Measurements from ENCODE around the gene LRRIQ1. TPM values are rescaled to one million over a fixed set of nuclear protein-coding genes. Genes with fewer than 3 reads are reported as not detected.

The LRRIQ1 gene
- total and polyA plus RNA-seq, 2 of the 4 experiments (the other 2 are of a cell fraction) = under 0.01 to 0.05 TPM

GRCh38 chr12:85275374-85275773 lies 239.2 kb downstream of the LRRIQ1 start:
- ATAC-seq (ENCODE audit: low read depth) = no peak
- H4K8ac ChIP-seq (ENCODE audit: low read depth in 2 of 2, low read length in 2 of 2) = no peak overlapping the region
- in situ Hi-C loops (cut with MboI; ENCODE audit: low sequenced_read_pairs) (no loop called here), dilution Hi-C loops (cut with HindIII; ENCODE audit: low sequenced_read_pairs, unreplicated experiment) (no loop called here), intact Hi-C loops (cut with micrococcal nuclease) (no loop called here)
- no CpG with 5 or more reads among the region's 2 CpGs for WGBS, 2 experiments (ENCODE audit: extremely low coverage in 2 of 2, insufficient read length in 1 of 2)
- peaks cover 13% of the 10 kb centered on the region for H3K9me3 ChIP-seq (ENCODE audit: control insufficient read depth, insufficient read depth, low read length)
- H2BK15ac ChIP-seq (ENCODE audit: low read depth, low read length) = no peak overlapping the region
- DNase-seq = no peak
- no peak overlapping the region for H3K4ac ChIP-seq (ENCODE audit: low read depth, low read length)
- H2AK9ac ChIP-seq (replicated peaks; ENCODE audit: low read depth, low read length, poor library complexity) = no peak overlapping the region
- H2AK5ac ChIP-seq (ENCODE audit: low read depth, low read length) = no peak overlapping the region
- TF ChIP-seq MXI1 (IDR thresholded peaks at IDR 0.05; ENCODE audit: borderline replicate concordance, low read depth, low read length) = no peak
- TF ChIP-seq ELK1 (IDR thresholded peaks at IDR 0.05; ENCODE audit: borderline replicate concordance, low read depth, low read length) = no peak
- no peak for TF ChIP-seq MAFK (IDR thresholded peaks at IDR 0.05; ENCODE audit: low read depth, low read length)
- no peak for TF ChIP-seq BHLHE40 (IDR thresholded peaks at IDR 0.05; ENCODE audit: low read depth, low read length)
- TF ChIP-seq NFE2L2 (IDR thresholded peaks at IDR 0.05; ENCODE audit: low read depth, low read length) = no peak
- no peak for TF ChIP-seq FOS (IDR thresholded peaks at IDR 0.05; ENCODE audit: low read depth, low read length)
- no peak for TF ChIP-seq RCOR1 (IDR thresholded peaks at IDR 0.05; ENCODE audit: insufficient replicate concordance, low read length)
- TF ChIP-seq CTCF (conservative IDR thresholded peaks at IDR 0.05; ENCODE audit: low read depth, low read length) = no peak
- no peak for TF ChIP-seq CEBPB (IDR thresholded peaks at IDR 0.05; ENCODE audit: low read depth, low read length)
- TF ChIP-seq RAD21 (IDR thresholded peaks at IDR 0.05; ENCODE audit: low read length) = no peak
- no peak for TF ChIP-seq SMC3 (IDR thresholded peaks at IDR 0.05; ENCODE audit: low read depth, low read length)
- no peak for TF ChIP-seq POLR2A (IDR thresholded peaks at IDR 0.05; ENCODE audit: low read depth, low read length)
- no peak for TF ChIP-seq USF2 (IDR thresholded peaks at IDR 0.05; ENCODE audit: low read depth, low read length)
- no peak for TF ChIP-seq RFX5 (IDR thresholded peaks at IDR 0.05; ENCODE audit: low read depth, low read length)
- no peak for TF ChIP-seq CHD1 (IDR thresholded peaks at IDR 0.05; ENCODE audit: low read depth, low read length)
- no peak for TF ChIP-seq MAZ (IDR thresholded peaks at IDR 0.05; ENCODE audit: borderline replicate concordance, low read depth, low read length)
- no peak overlapping the region for H3K14ac ChIP-seq (replicated peaks; ENCODE audit: low read depth, low read length)
- no peaks in the 10 kb centered on the region for H3K36me3 ChIP-seq (ENCODE audit: control insufficient read depth, insufficient read depth, low read length)
- H2AFZ ChIP-seq (replicated peaks; ENCODE audit: low read length, poor library complexity) = no peak overlapping the region
- H2BK120ac ChIP-seq (ENCODE audit: low read depth, low read length) = no peak overlapping the region
- H4K20me1 ChIP-seq (ENCODE audit: insufficient read depth, low read length) = no peaks in the 10 kb centered on the region
- no peaks in the 10 kb centered on the region for H3K9me1 ChIP-seq (ENCODE audit: insufficient read depth, low read length)
- no peak overlapping the region for H3K23ac ChIP-seq (ENCODE audit: low read depth, low read length)
- H3K27me3 ChIP-seq (ENCODE audit: control insufficient read depth, insufficient read depth, low read length) = peaks cover 50% of the 10 kb centered on the region
- H3K56ac ChIP-seq (ENCODE audit: extremely low read depth, insufficient read depth, low read length) = no peak overlapping the region
- POLR2A ChIA-PET (ENCODE audit: unreplicated experiment) = no interaction called here
- H3K79me1 ChIP-seq (ENCODE audit: low read depth in 1 of 2, low read length in 2 of 2) = no peaks in the 10 kb centered on the region
- no peak overlapping the region for H2BK20ac ChIP-seq (ENCODE audit: low read depth, low read length)
- H3K4me1 ChIP-seq (ENCODE audit: control insufficient read depth, insufficient read depth, low read length) = no peaks in the 10 kb centered on the region
- no peak overlapping the region for H3K27ac ChIP-seq (ENCODE audit: insufficient read depth, low read length)
- H3K18ac ChIP-seq (ENCODE audit: low read depth, low read length) = no peak overlapping the region
- H3K4me3 ChIP-seq (ENCODE audit: insufficient read depth, low read depth, low read length) = no peak overlapping the region
- no peak overlapping the region for H4K91ac ChIP-seq (ENCODE audit: insufficient read depth, low read depth, low read length)
- H3K4me2 ChIP-seq (ENCODE audit: low read depth, low read length) = no peak overlapping the region
- H2BK5ac ChIP-seq (ENCODE audit: low read depth, low read length, poor library complexity, severe bottlenecking) = no peak overlapping the region
- BruUV-seq (replicated peaks) = no TSS peak
- H4K5ac ChIP-seq (ENCODE audit: low read depth, low read length) = no peak overlapping the region
- no peak overlapping the region for H3K9ac ChIP-seq (ENCODE audit: low read depth, low read length)
- CTCF ChIA-PET = no interaction called here
